HEK293T (cell line): ENCODE data around the gene NKAIN2.

Experiments
- ARNT ChIP-seq: fragments of 450-650 bp; IDR thresholded peaks from 2 replicates; pipeline ENCODE4 v1.6.1; 2017; ENCODE audit warnings: mild to moderate bottlenecking
- CTBP1 ChIP-seq: fragments of 450-650 bp; IDR thresholded peaks from 2 replicates; pipeline ENCODE4 v1.6.1; 2016; ENCODE audit warnings: borderline replicate concordance
- ELF4 ChIP-seq: fragments of 450-650 bp; IDR thresholded peaks from 2 replicates; pipeline ENCODE4 v1.6.1; 2017; ENCODE audit warnings: antibody characterized with exemption
- HDGF ChIP-seq: fragments of 450-650 bp; IDR thresholded peaks from 2 replicates; pipeline ENCODE4 v1.6.1; 2017; ENCODE audit warnings: antibody characterized with exemption, borderline replicate concordance
- LEF1 ChIP-seq: fragments of 450-650 bp; IDR thresholded peaks from 2 replicates; pipeline ENCODE4 v1.6.1; 2017; ENCODE audit warnings: mild to moderate bottlenecking, borderline replicate concordance
- SP1 ChIP-seq: fragments of 450-650 bp; IDR thresholded peaks from 2 replicates; pipeline ENCODE4 v1.6.1; 2017
- SUZ12 ChIP-seq: fragments of 450-650 bp; IDR thresholded peaks from 2 replicates; pipeline ENCODE4 v1.6.1; 2016; ENCODE audit warnings: mild to moderate bottlenecking
- ZNF384 ChIP-seq: fragments of 450-650 bp; IDR thresholded peaks from 2 replicates; pipeline ENCODE4 v1.6.1; 2016

DNA sequence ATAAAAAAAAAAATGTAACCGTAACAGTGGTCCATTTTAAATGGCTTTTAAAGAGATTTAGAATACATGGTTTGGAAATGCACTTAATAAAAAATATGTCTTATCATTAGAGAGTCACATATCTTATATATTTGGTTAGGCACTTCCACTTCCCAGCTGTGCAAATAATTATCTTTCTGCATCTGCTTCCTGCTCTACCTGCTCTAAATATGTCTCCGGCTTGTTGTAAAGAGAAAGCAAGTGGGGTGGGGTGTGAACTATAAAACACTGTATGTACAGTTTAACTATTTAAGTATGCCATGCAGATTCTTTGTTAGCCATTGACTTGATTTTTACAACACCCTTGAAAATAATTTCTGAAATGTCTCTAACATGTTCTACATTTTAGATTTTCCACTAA is 106.3 kb downstream of the NKAIN2 start:
- TF ChIP-seq ZNF384 (no peak), SUZ12 (no peak), HDGF (no peak), LEF1 (no peak), ELF4 (no peak), ARNT (no peak), CTBP1 (no peak), SP1 (no peak)
